H1 (cell line): Measurements from ENCODE around the gene GGT7. TPM values are rescaled to one million over a fixed set of nuclear protein-coding genes. Genes with fewer than 3 reads are reported as not detected.

ENCODE experiments used
- CTCF ChIA-PET: fragments of 300-600 bp; sonication (Branson Sonifier 250); formaldehyde crosslinking; loops from one replicate; lab custom pipeline; 2021; ENCODE audit not compliant: partially characterized antibody; lab: Charles Lee
- POLR2A ChIA-PET: fragments of 300-600 bp; sonication (Branson Sonifier 250); formaldehyde crosslinking; loops from one replicate; lab custom pipeline; 2021; ENCODE audit warnings: inconsistent platforms; ENCODE audit not compliant: partially characterized antibody; lab: Charles Lee
- DNase-seq, 2 experiments: peaks; one replicate each; pipeline versions ENCODE4 v3.0.0 to v3.0.0-alpha.2; 2010 to 2022; ENCODE audit warnings: low spot score in 2 of 2, low read depth in 1 of 2, mixed read lengths in 1 of 2
- FAIRE-seq: peaks from 2 replicates; lab custom pipeline; 2011; peaks lifted over from hg19 to GRCh38; lab: Jason Lieb, UNC
- H2AFZ ChIP-seq: 2 replicates; pipeline ENCODE4 v1.8.1; 2012; ENCODE audit warnings: low read length, inconsistent platforms
- H2AK5ac ChIP-seq: 2 replicates; pipeline ENCODE4 v1.6.1; 2013; ENCODE audit warnings: low read depth, low read length
- H2BK120ac ChIP-seq: replicated peaks from 2 replicates; pipeline ENCODE3; 2013; ENCODE audit warnings: low read depth, low read length, inconsistent platforms
- H2BK12ac ChIP-seq: 2 replicates; pipeline ENCODE4 v1.6.1; 2013; ENCODE audit warnings: low read depth, low read length
- H2BK15ac ChIP-seq: 2 replicates; pipeline ENCODE4 v1.6.1; 2013; ENCODE audit warnings: low read length
- H2BK20ac ChIP-seq: 2 replicates; pipeline ENCODE4 v1.6.1; 2013; ENCODE audit warnings: low read length
- H2BK5ac ChIP-seq: 2 replicates; pipeline ENCODE4 v1.6.1; 2013; ENCODE audit warnings: low read depth, low read length
- H3K14ac ChIP-seq: 2 replicates; pipeline ENCODE4 v1.6.1; 2013; ENCODE audit warnings: inconsistent platforms; ENCODE audit not compliant: insufficient read length
- H3K18ac ChIP-seq: 2 replicates; pipeline ENCODE4 v1.6.1; 2013; ENCODE audit warnings: low read length; ENCODE audit errors: extremely low read depth
- H3K23ac ChIP-seq: 2 replicates; pipeline ENCODE4 v1.6.1; 2013; ENCODE audit warnings: inconsistent platforms; ENCODE audit not compliant: insufficient read length
- H3K23me2 ChIP-seq: 2 replicates; pipeline ENCODE4 v1.6.1; 2013; ENCODE audit warnings: low read depth, low read length
- H3K27ac ChIP-seq: 2 replicates; pipeline ENCODE4 v1.6.1; 2011; ENCODE audit warnings: low read depth, low read length, inconsistent platforms
- H3K27me3 ChIP-seq, 4 experiments: replicated peaks in 1 of 4; 1 replicate in 1 of 4; 2 replicates in 3 of 4; pipeline versions ENCODE4 v1.6.1 to v1.8.1; 2011 to 2013; ENCODE audit warnings: low read length in 3 of 4, mild to moderate bottlenecking in 3 of 4, inconsistent platforms in 2 of 4, mixed read lengths in 2 of 4, moderate library complexity in 1 of 4; ENCODE audit not compliant: control insufficient read depth in 3 of 4, insufficient read depth in 3 of 4; ENCODE audit errors: extremely low read depth in 1 of 4
- H3K36me3 ChIP-seq, 4 experiments: 2 replicates each; pipeline versions ENCODE4 v1.6.1 to v1.8.1; 2011 to 2013; ENCODE audit warnings: mild to moderate bottlenecking in 4 of 4, low read length in 3 of 4, moderate library complexity in 2 of 4, control low read depth in 1 of 4, inconsistent platforms in 1 of 4; ENCODE audit not compliant: insufficient read depth in 4 of 4, control insufficient read depth in 2 of 4
- H3K4ac ChIP-seq: replicated peaks from 2 replicates; pipeline ENCODE3; 2013; ENCODE audit warnings: low read length, low read depth, mixed read lengths, inconsistent platforms; ENCODE audit not compliant: insufficient read length
- H3K4me1 ChIP-seq, 4 experiments: replicated peaks in 1 of 4; 1 replicate in 1 of 4; 2 replicates in 3 of 4; pipeline versions ENCODE4 v1.6.1 to v1.8.1; 2011 to 2013; ENCODE audit warnings: low read length in 3 of 4, inconsistent platforms in 2 of 4, mixed read lengths in 1 of 4; ENCODE audit not compliant: insufficient read depth in 4 of 4, control insufficient read depth in 3 of 4
- H3K4me2 ChIP-seq, 2 experiments: 2 replicates each; pipeline versions ENCODE4 v1.6.1 to v1.8.1; 2011 to 2013; ENCODE audit warnings: low read depth in 2 of 2, low read length in 2 of 2, control low read depth in 1 of 2, inconsistent platforms in 1 of 2, mild to moderate bottlenecking in 1 of 2; ENCODE audit not compliant: insufficient read depth in 1 of 2
- H3K4me3 ChIP-seq, 4 experiments: fragments of 200-600, 300-600 bp in 1 of 4; sonication (generic), shearing (Covaris generic), sonication (Bioruptor Twin) in 1 of 4; 2 replicates each; pipeline versions ENCODE4 v1.5.1 to v1.8.1; 2011 to 2016; ENCODE audit warnings: low read length in 4 of 4, low read depth in 3 of 4, control low read depth in 2 of 4, inconsistent platforms in 2 of 4, mild to moderate bottlenecking in 2 of 4, mixed read lengths in 1 of 4, moderate library complexity in 1 of 4; ENCODE audit not compliant: insufficient read depth in 2 of 4; ENCODE audit errors: extremely low read depth in 1 of 4
- H3K56ac ChIP-seq: replicated peaks from 2 replicates; pipeline ENCODE3; 2013; ENCODE audit warnings: low read depth, mild to moderate bottlenecking, mixed read lengths, low read length, inconsistent platforms; ENCODE audit not compliant: insufficient read length
- H3K79me1 ChIP-seq: 2 replicates; pipeline ENCODE4 v1.6.1; 2013; ENCODE audit warnings: low read depth, low read length, control low read depth
- H3K79me2 ChIP-seq, 2 experiments: 2 replicates each; pipeline versions ENCODE4 v1.6.1 to v1.8.1; 2012 to 2013; ENCODE audit warnings: low read length in 2 of 2, mild to moderate bottlenecking in 2 of 2, inconsistent platforms in 1 of 2; ENCODE audit not compliant: insufficient read depth in 2 of 2, control insufficient read depth in 1 of 2
- H3K9ac ChIP-seq, 4 experiments: replicated peaks in 1 of 4; 1 replicate in 1 of 4; 2 replicates in 3 of 4; pipeline versions ENCODE4 v1.6.1 to v1.8.1; 2011 to 2013; ENCODE audit warnings: low read depth in 3 of 4, low read length in 3 of 4, control low read depth in 2 of 4, mild to moderate bottlenecking in 2 of 4, moderate library complexity in 2 of 4, inconsistent platforms in 1 of 4; ENCODE audit errors: extremely low read depth in 1 of 4
- H3K9me3 ChIP-seq, 2 experiments: 2 replicates each; pipeline versions ENCODE4 v1.6.1 to v1.8.1; 2012 to 2013; ENCODE audit warnings: mild to moderate bottlenecking in 2 of 2, moderate library complexity in 2 of 2, control low read depth in 1 of 2, inconsistent platforms in 1 of 2, low read depth in 1 of 2, low read length in 1 of 2, mixed read lengths in 1 of 2; ENCODE audit not compliant: insufficient read depth in 2 of 2
- H4K20me1 ChIP-seq, 2 experiments: replicated peaks in 1 of 2; 2 replicates each; pipeline versions ENCODE3 to v1.8.1; 2011 to 2013; ENCODE audit warnings: inconsistent platforms in 2 of 2, low read length in 2 of 2, mild to moderate bottlenecking in 1 of 2; ENCODE audit not compliant: insufficient read depth in 2 of 2, control insufficient read depth in 1 of 2
- H4K5ac ChIP-seq: 2 replicates; pipeline ENCODE4 v1.6.1; 2013; ENCODE audit warnings: low read length, low read depth, mixed read lengths, inconsistent platforms; ENCODE audit not compliant: insufficient read length
- H4K8ac ChIP-seq: 2 replicates; pipeline ENCODE4 v1.8.0; 2013; ENCODE audit warnings: mild to moderate bottlenecking, moderate library complexity, low read length, inconsistent platforms; ENCODE audit not compliant: insufficient read depth; ENCODE audit errors: extremely low read depth
- H4K91ac ChIP-seq: replicated peaks from 2 replicates; pipeline ENCODE3; 2013; ENCODE audit warnings: low read length, mixed read lengths, inconsistent platforms; ENCODE audit not compliant: insufficient read length
- CHD2 ChIP-seq: IDR thresholded peaks from 2 replicates; pipeline ENCODE4 v1.6.1; 2012; ENCODE audit warnings: low read length, improper control_type of control experiment
- EGR1 ChIP-seq: IDR thresholded peaks from 2 replicates; pipeline ENCODE4 v1.6.1; 2011; ENCODE audit warnings: low read depth, low read length, borderline replicate concordance
- JUN ChIP-seq: IDR thresholded peaks from 2 replicates; pipeline ENCODE4 v1.6.1; 2011; ENCODE audit warnings: low read depth, mild to moderate bottlenecking, improper control_type of control experiment, low read length
- KDM4A ChIP-seq: IDR thresholded peaks from one replicate; pipeline ENCODE4 v1.7.1; 2012; ENCODE audit warnings: low read depth, mild to moderate bottlenecking, moderate library complexity, low read length, inconsistent platforms; ENCODE audit not compliant: severe bottlenecking
- MAX ChIP-seq: IDR thresholded peaks from 2 replicates; pipeline ENCODE4 v1.6.1; 2012; ENCODE audit warnings: inconsistent platforms
- NANOG ChIP-seq: IDR thresholded peaks from 2 replicates; pipeline ENCODE4 v1.6.1; 2011; ENCODE audit warnings: low read length, low read depth, mild to moderate bottlenecking, inconsistent platforms; ENCODE audit not compliant: insufficient read depth, poor library complexity, severe bottlenecking
- POU5F1 ChIP-seq: IDR thresholded peaks from 2 replicates; pipeline ENCODE4 v1.6.1; 2011; ENCODE audit warnings: low read depth, mild to moderate bottlenecking, low read length, moderate library complexity
- RXRA ChIP-seq: IDR thresholded peaks from 2 replicates; pipeline ENCODE4 v1.6.1; 2011; ENCODE audit warnings: low read depth, mild to moderate bottlenecking, low read length, moderate library complexity; ENCODE audit not compliant: insufficient read depth
- SIX5 ChIP-seq: IDR thresholded peaks from 2 replicates; pipeline ENCODE4 v1.6.1; 2011; ENCODE audit warnings: mild to moderate bottlenecking, low read depth, low read length
- SRF ChIP-seq: IDR thresholded peaks from 2 replicates; pipeline ENCODE4 v1.6.1; 2011; ENCODE audit warnings: mild to moderate bottlenecking, low read depth, low read length, moderate library complexity
- SUZ12 ChIP-seq: fragments of 200-600 bp; sonication (generic); IDR thresholded peaks from 2 replicates; pipeline ENCODE4 v1.6.1; 2012; ENCODE audit warnings: mild to moderate bottlenecking, inconsistent platforms, low read length, moderate library complexity, mixed read lengths
- USF2 ChIP-seq: IDR thresholded peaks from 2 replicates; pipeline ENCODE4 v1.6.1; 2011; ENCODE audit warnings: low read length, improper control_type of control experiment
- WGBS, 2 experiments: shearing (Covaris generic) in 1 of 2; methylation state at CpG; one replicate each; pipeline versions ENCODE4 v1.1.6 to v1.1.7; 2013 to 2015; ENCODE audit warnings: low lambda C conversion rate in 2 of 2, mixed read lengths in 2 of 2, inconsistent platforms in 1 of 2, low coverage in 1 of 2, missing lambda C conversion rate in 1 of 2; ENCODE audit not compliant: insufficient replicate concordance in 2 of 2, insufficient coverage in 1 of 2, insufficient read length in 1 of 2; ENCODE audit errors: extremely low coverage in 1 of 2, missing lambda C conversion rate in 1 of 2; 5-methylcytosine and 5-hydroxymethylcytosine counted together
- polyA plus RNA-seq, 7 experiments: library from polyadenylated mRNA; depleted of rRNA in 3 of 7; stranded (reverse) in 5 of 7; unstranded in 2 of 7; fragments of >200 nt in 5 of 7; fragments of 200-250 nt in 2 of 7; gene quantifications; 1 replicate in 5 of 7; 2 replicates in 1 of 7; 4 replicates in 1 of 7; pipeline versions ENCODE4 v1.2.1 to v1.2.3, GENCODE V29; 2011 to 2013; ENCODE audit warnings: missing spikeins in 2 of 7, mixed read lengths in 2 of 7
- total RNA-seq: library from RNA; stranded (reverse); fragmentation: NEBNext Ultra II Directional; extraction: Animal tissue kit (Norgen Biotek cat#: 25700); gene quantifications from 2 replicates; pipeline ENCODE4 v1.2.1, GENCODE V29; 2021
- TF ChIP-seq, protein P1 (sequence below): IDR thresholded peaks from 2 replicates; pipeline ENCODE4 v1.6.1; 2011; ENCODE audit warnings: low read depth, mild to moderate bottlenecking, low read length; ENCODE audit not compliant: insufficient read depth

The GGT7 gene
- total and polyA plus RNA-seq, 2 of the 8 experiments (the other 6 are each of a cell fraction or from before 2014, with no cell fraction given): 20.2 to 25.5 TPM

DNA sequence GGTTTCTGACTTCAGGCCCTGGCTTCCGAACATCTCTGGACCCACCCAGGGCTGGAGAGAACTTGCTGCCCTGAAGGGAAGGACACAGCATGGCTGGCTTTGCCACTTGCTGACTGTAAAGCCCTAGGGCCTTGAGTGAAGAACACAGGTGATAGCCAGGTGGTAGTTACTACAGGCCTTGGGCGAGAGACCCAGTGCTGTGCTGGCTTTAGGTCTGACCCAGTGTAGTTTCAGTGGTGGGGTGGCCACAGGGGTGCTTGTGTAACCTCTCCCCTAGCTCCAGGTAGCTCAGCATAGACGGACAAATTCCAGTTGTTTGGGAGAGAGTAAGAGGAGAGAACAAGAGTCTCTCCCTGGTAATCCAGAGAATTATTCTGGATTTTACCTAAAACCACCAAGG, 74.3 kb downstream of the GGT7 start:
- Histone ChIP-seq H2BK15ac (no peak overlapping the region), H3K36me3 (no peaks in the 10 kb centered on the region), H3K18ac (no peak overlapping the region), H3K4me2 (no peak overlapping the region), H3K4me1 (no peaks in the 10 kb centered on the region), H2BK12ac (no peak overlapping the region), H2AFZ (no peak overlapping the region), H3K14ac (no peak overlapping the region), H4K8ac (no peak overlapping the region), H3K4ac (no peak overlapping the region), H3K9ac (no peak overlapping the region), H2AK5ac (no peak overlapping the region), H3K56ac (no peak overlapping the region), H3K23ac (no peak overlapping the region), H3K27ac (no peak overlapping the region), H3K79me1 (peaks cover 6% of the 10 kb centered on the region; the same call in 1 of the 2 replicates), H2BK5ac (no peak overlapping the region), H4K5ac (no peak overlapping the region), H3K23me2 (no peaks in the 10 kb centered on the region), H3K27me3 (no peaks in the 10 kb centered on the region), H3K4me3 (no peak overlapping the region), H4K91ac (no peak overlapping the region), H4K20me1 (peaks cover 0 to 3% of the 10 kb centered on the region in 2 experiments), H3K79me2 (peaks cover 0 to 2% of the 10 kb centered on the region in 2 experiments; a peak in 1 of 4 replicates), H3K9me3 (no peaks in the 10 kb centered on the region), H2BK120ac (no peak overlapping the region), H2BK20ac (no peak overlapping the region)
- TF ChIP-seq SIX5 (no peak), NANOG (no peak), EGR1 (no peak), MAX (no peak), CHD2 (no peak), KDM4A (no peak), JUN (no peak), POU5F1 (no peak), USF2 (no peak), RXRA (no peak), SUZ12 (no peak), SRF (no peak)
- TF ChIP-seq, protein P1, sequence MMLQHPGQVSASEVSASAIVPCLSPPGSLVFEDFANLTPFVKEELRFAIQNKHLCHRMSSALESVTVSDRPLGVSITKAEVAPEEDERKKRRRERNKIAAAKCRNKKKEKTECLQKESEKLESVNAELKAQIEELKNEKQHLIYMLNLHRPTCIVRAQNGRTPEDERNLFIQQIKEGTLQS: no peak
- FAIRE-seq: no peak
- ChIA-PET CTCF (no interaction called here), POLR2A (no interaction called here)
- 62% methylated on average over 3 of the region's 3 CpGs; no CpG with 5 or more reads in 1 of the 2 experiments for WGBS, 2 experiments
- DNase-seq: no peak
